Tibial artery (tissue), 4 donors: Measurements from ENCODE around the gene GALNT7.
A peak's percentile ranks its signal among the peaks of the same experiment; 100 is the strongest.

Source experiments
- DNase-seq, 2 donors: peaks; one replicate each; pipeline ENCODE4 v3.0.0-alpha.2; 2019
- H3K27ac ChIP-seq, 2 donors: fragments of 200-600 bp; sonication (generic) in 1 of 2; 1 replicate in 1 of 2; 2 replicates in 1 of 2; pipeline ENCODE4 v1.5.1; 2018 to 2019; ENCODE audit warnings: mild to moderate bottlenecking in 1 of 2
- H3K27me3 ChIP-seq, 2 donors: fragments of 200-600 bp; sonication (generic) in 1 of 2; one replicate each; pipeline versions ENCODE4 v1.5.1 to v1.6.0; 2016 to 2019
- H3K36me3 ChIP-seq, 3 donors: fragments of 200-600 bp; sonication (generic) in 2 of 3; one replicate each; pipeline ENCODE4 v1.5.1; 2016 to 2019; ENCODE audit warnings: mild to moderate bottlenecking in 2 of 3
- H3K4me1 ChIP-seq, 4 donors: fragments of 200-600 bp; sonication (generic) in 2 of 4; 1 replicate in 3 of 4; 2 replicates in 1 of 4; pipeline ENCODE4 v1.5.1; 2016 to 2019
- H3K4me3 ChIP-seq, 2 donors: fragments of 200-600 bp; sonication (generic) in 1 of 2; 1 replicate in 1 of 2; 2 replicates in 1 of 2; pipeline ENCODE4 v1.5.1; 2018 to 2019; ENCODE audit warnings: mild to moderate bottlenecking in 2 of 2
- H3K9me3 ChIP-seq, 3 donors: fragments of 200-600 bp; sonication (generic) in 1 of 3; one replicate each; pipeline ENCODE4 v1.5.1; 2016 to 2019
- intact Hi-C: fragments of 100-400 bp; cut with DNase I; formaldehyde crosslinking; loops from one replicate; pipeline ENCODE4 v1.15.0; 2023; ENCODE audit warnings: low total_unique reads
- TF ChIP-seq, protein P1 (sequence below), 2 experiments: fragments of 200-600 bp in 1 of 2; fragments of 450-650 bp in 1 of 2; IDR thresholded peaks; one replicate each; pipeline ENCODE4 v1.5.1; 2017 to 2019; ENCODE audit warnings: antibody characterized with exemption in 2 of 2, mild to moderate bottlenecking in 1 of 2, moderate library complexity in 1 of 2

Gene GALNT7

DNA sequence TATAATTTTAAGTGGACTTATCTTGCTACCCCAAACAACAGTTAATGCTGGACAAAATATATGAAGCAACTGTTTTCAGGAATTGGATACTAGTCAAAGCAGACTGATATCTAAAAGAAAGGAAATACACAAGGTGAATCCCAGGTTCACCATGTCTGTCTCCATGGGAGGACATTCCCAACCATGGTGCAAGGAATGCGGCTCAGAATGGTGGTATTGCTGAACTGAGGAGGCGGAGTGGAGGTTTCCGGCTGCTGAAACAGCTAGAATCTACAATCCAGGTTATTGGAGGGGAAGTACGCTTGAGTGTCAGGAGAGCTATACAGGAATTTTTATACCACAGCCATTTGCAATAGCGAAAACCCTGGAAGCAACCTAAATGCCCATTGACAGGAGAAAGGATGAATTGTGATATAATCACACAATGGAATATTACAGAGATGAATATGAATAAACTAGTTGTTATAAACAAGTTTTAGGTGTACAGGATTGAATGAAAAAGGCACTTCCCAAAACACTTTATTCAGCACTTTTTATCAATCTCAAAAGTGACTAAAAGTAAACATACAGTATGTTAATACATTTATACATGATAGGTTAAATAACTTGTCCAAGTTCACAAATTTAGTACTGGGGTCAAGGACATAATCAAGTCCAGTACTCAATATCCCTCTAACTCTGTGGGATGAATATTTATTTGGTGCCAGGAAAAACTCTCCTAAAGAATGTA is 156.6 kb downstream of the GALNT7 start:
- intact Hi-C loops, result no loop called here
- Histone ChIP-seq H3K4me3 (no peak overlapping the region), H3K36me3 (peaks cover 40 to 62% (median 46%) of the 10 kb centered on the region in 3 donors), H3K27ac (no peak overlapping the region), H3K27me3 (no peaks in the 10 kb centered on the region), H3K4me1 (peaks cover 0 to 3% (median under 1%) of the 10 kb centered on the region in 4 donors), H3K9me3 (no peaks in the 10 kb centered on the region)
- no peak for DNase-seq
- TF ChIP-seq, protein P1, sequence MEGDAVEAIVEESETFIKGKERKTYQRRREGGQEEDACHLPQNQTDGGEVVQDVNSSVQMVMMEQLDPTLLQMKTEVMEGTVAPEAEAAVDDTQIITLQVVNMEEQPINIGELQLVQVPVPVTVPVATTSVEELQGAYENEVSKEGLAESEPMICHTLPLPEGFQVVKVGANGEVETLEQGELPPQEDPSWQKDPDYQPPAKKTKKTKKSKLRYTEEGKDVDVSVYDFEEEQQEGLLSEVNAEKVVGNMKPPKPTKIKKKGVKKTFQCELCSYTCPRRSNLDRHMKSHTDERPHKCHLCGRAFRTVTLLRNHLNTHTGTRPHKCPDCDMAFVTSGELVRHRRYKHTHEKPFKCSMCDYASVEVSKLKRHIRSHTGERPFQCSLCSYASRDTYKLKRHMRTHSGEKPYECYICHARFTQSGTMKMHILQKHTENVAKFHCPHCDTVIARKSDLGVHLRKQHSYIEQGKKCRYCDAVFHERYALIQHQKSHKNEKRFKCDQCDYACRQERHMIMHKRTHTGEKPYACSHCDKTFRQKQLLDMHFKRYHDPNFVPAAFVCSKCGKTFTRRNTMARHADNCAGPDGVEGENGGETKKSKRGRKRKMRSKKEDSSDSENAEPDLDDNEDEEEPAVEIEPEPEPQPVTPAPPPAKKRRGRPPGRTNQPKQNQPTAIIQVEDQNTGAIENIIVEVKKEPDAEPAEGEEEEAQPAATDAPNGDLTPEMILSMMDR (IDR thresholded peaks at IDR 0.05), result no peak

DNA sequence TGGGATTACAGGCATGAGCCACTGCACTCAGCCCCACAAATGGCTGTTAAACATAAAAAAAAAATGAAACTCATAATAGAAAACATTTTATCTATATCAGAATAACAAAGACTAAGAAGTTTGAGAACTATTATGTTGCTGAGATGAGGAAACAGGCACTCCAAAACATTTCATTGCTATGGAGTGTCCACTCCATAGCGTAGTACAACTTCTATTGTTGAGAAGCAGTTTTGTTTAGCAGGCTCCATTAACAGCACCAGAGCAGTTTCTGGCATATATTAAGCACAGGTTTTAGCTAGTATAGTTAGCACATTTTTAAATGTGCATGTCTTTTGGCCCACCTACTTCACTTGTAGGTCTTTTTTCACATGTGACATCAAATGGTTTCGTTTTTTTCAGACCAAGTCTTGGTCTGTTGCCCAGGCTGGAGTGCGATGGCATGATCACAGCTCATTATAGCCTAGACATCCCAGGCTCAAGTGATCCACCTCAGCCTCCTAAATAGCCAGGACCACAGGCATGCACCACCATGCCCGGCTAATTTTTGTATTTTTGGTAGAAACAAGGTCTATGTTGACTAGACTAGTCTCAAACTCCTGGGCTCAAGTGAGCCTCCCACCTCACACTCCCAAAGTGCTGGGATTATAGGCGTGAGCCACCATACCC is 159.8 kb downstream of the GALNT7 start:
- DNase-seq, result no peak

DNA sequence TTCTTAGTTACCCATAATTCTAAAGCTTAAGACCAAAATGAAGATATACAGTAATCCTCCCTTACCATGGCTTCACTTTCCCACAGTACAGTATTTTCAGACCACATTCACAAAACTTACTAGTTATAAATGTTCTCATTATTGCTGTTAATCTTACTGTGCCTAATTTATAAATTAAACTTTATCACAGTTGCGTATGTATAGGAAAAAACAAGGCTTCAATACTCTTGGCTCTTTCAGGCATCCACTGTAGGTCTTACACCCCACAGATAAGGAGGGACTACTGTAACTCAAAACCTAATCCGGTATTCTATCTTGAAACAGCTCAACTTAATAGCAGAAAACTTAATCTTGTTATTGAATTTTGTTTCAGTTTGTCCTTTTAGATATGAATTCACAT is 162.0 kb downstream of the GALNT7 start:
- intact Hi-C loops, result loop anchor here (10.0 kb wide), 1 partner anchor 174 kb away; no protein-coding TSS in a partner anchor
- TF ChIP-seq, protein P1 (IDR thresholded peaks at IDR 0.05), result no peak
- Histone ChIP-seq H3K36me3 (peaks cover 46 to 50% (median 46%) of the 10 kb centered on the region in 3 donors), H3K27ac (no peak overlapping the region), H3K27me3 (no peaks in the 10 kb centered on the region), H3K4me1 (peaks cover 0 to 32% (median 16%) of the 10 kb centered on the region in 4 donors), H3K4me3 (no peak overlapping the region), H3K9me3 (no peaks in the 10 kb centered on the region)
- DNase-seq, result no peak

More for the DNA sequence above, 159.8 kb downstream of the GALNT7 start:
- TF ChIP-seq, protein P1 (IDR thresholded peaks at IDR 0.05), result no peak
- peaks cover 0 to 32% (median 13%) of the 10 kb centered on the region in 4 donors for H3K4me1 ChIP-seq
- no peak overlapping the region for H3K27ac ChIP-seq
- H3K27me3 ChIP-seq, result no peaks in the 10 kb centered on the region
- H3K36me3 ChIP-seq, result peaks cover 50 to 56% (median 53%) of the 10 kb centered on the region in 3 donors
- intact Hi-C loops, result no loop called here
- no peaks in the 10 kb centered on the region for H3K9me3 ChIP-seq
- H3K4me3 ChIP-seq, result no peak overlapping the region

DNA sequence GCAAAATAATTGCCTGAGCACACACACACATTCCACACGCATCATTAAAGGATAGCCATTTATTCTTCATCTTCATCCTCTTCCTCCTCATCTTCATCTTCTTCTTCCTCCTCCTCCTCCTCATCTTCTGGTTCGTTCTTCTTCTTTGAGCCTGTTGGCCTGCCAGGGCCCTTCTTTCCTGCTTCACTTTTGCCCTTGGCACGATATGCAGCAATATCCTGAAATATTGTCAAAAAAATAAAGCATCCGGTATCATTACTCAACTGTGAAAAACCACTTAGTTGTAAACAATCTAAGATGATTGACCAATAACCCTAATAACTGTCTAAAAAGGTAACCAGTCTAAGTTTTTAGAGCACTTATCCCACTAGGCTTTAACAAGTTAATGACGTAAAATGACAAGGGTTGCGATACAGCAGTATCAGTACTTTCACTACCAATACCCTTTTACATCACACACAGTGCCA is 163.4 kb downstream of the GALNT7 start:
- TF ChIP-seq, protein P1 (IDR thresholded peaks at IDR 0.05), result no peak
- Histone ChIP-seq H3K4me1 (peaks cover 0 to 32% (median 17%) of the 10 kb centered on the region in 4 donors), H3K9me3 (no peaks in the 10 kb centered on the region), H3K27me3 (no peaks in the 10 kb centered on the region), H3K36me3 (peaks cover 34 to 43% (median 42%) of the 10 kb centered on the region in 3 donors), H3K4me3 (peak overlapping the region; percentile 92 to 98), H3K27ac (peak overlapping the region; percentile 100)
- intact Hi-C loops, result loop anchor here (10.0 kb wide), 1 partner anchor 173 kb away; no protein-coding TSS in a partner anchor
- no peak for DNase-seq

DNA sequence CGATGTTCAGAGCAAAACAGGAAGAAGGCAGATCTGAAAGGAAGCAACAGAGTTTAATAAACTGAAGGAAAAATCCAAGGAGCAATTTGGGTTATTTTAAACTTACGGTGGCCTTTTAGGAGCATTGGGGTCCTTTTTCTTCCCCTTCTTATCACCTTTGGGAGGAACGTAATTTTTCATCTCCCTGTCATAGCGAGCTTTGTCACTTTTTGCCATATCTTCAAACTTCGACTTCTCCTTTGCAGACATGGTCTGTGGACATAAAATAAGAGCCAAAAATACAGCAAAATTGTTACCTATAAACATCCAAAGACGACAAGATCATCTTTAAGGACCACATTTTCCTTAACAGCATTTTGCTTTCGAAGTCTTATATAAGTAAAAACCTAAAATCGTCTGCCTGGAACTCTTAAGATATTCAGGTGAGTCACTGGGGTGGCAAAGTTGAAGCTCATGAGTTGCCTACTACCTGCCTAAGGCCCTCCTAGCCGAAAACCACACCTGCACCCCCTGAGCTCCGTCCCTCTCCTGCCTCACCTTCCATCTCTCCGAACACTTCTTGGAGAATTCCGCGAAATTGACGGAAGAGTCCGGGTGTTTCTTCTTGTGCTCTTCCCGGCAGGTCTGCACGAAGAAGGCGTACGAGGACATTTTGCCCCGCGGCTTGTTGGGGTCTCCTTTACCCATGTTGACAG is 164.5 kb downstream of the GALNT7 start:
- Histone ChIP-seq H3K9me3 (no peaks in the 10 kb centered on the region), H3K27ac (peak overlapping the region; percentile 100), H3K4me1 (peaks cover 0 to 32% (median 17%) of the 10 kb centered on the region in 4 donors), H3K36me3 (peaks cover 31 to 38% (median 33%) of the 10 kb centered on the region in 3 donors), H3K27me3 (no peaks in the 10 kb centered on the region), H3K4me3 (peak overlapping the region; percentile 92 to 98)
- no peak for DNase-seq
- TF ChIP-seq, protein P1 (IDR thresholded peaks at IDR 0.05), result no peak
- intact Hi-C loops, result loop anchor here (10.0 kb wide), 1 partner anchor 172 kb away; no protein-coding TSS in a partner anchor
